T-cell (primary cell): Measurements from ENCODE around the gene HNF1B. TPM values are rescaled to one million over a fixed set of nuclear protein-coding genes. Genes with fewer than 3 reads are reported as not detected.

Experiments used
- ATAC-seq, 4 experiments: fragments of 200-7000 bp in 3 of 4; fragments of 150-1000 bp in 1 of 4; cut with Tn5 transposase; replicated peaks in 1 of 4; 1 replicate in 3 of 4; 2 replicates in 1 of 4; pipeline ENCODE4 v1.10.0; 2021; ENCODE audit warnings: moderate library complexity in 3 of 4, mild to moderate bottlenecking in 2 of 4, moderate number of reproducible peaks in 1 of 4
- CTCF ChIA-PET, 2 donors: fragments of 300-600 bp; sonication (Branson Sonifier 250); formaldehyde crosslinking; loops; one replicate each; lab custom pipeline; 2022; ENCODE audit warnings: antibody characterized with exemption in 2 of 2; lab: Charles Lee
- POLR2A ChIA-PET, 2 donors: fragments of 300-600 bp; sonication (Branson Sonifier 250); formaldehyde crosslinking; loops; one replicate each; lab custom pipeline; 2022; ENCODE audit warnings: antibody characterized with exemption in 2 of 2; lab: Charles Lee
- DNase-seq, 35 experiments: peaks; one replicate each; pipeline versions ENCODE4 v3.0.0 to v3.0.0-alpha.2; 2013 to 2023
- H3K27ac ChIP-seq: one replicate; pipeline ENCODE4 v1.5.1; 2013; ENCODE audit warnings: low read length
- H3K27me3 ChIP-seq, 2 experiments: replicated peaks in 1 of 2; 1 replicate in 1 of 2; 2 replicates in 1 of 2; pipeline versions ENCODE4 v1.6.1 to v1.7.0; 2013; ENCODE audit warnings: low read length in 1 of 2, mixed read lengths in 1 of 2; ENCODE audit not compliant: control insufficient read depth in 2 of 2, insufficient read depth in 2 of 2; ENCODE audit errors: extremely low read depth in 1 of 2
- H3K36me3 ChIP-seq, 2 donors: 1 replicate in 1 of 2; 2 replicates in 1 of 2; pipeline versions ENCODE4 v1.6.1 to v1.7.0; 2013; ENCODE audit warnings: low read length in 1 of 2; ENCODE audit not compliant: control insufficient read depth in 2 of 2, insufficient read depth in 1 of 2; ENCODE audit errors: extremely low read depth in 1 of 2
- H3K4me1 ChIP-seq, 2 experiments: 1 replicate in 1 of 2; 2 replicates in 1 of 2; pipeline versions ENCODE4 v1.6.1 to v1.7.0; 2013; ENCODE audit warnings: low read length in 2 of 2, mixed read lengths in 1 of 2; ENCODE audit not compliant: insufficient read depth in 2 of 2, control insufficient read depth in 1 of 2; ENCODE audit errors: extremely low read depth in 1 of 2
- H3K4me3 ChIP-seq, 2 donors: 1 replicate in 1 of 2; 2 replicates in 1 of 2; pipeline versions ENCODE4 v1.5.1 to v1.7.0; 2013; ENCODE audit warnings: mild to moderate bottlenecking in 2 of 2, low read length in 1 of 2, moderate library complexity in 1 of 2; ENCODE audit not compliant: control insufficient read depth in 1 of 2; ENCODE audit errors: extremely low read depth in 1 of 2
- H3K9me3 ChIP-seq: 2 replicates; pipeline ENCODE4 v1.7.0; 2013
- H3K27ac Mint-ChIP-seq, 2 donors: one replicate each; pipeline ENCODE4 v1.8.0; 2020 to 2021; ENCODE audit warnings: mild to moderate bottlenecking in 2 of 2, mixed read lengths in 2 of 2
- H3K27me3 Mint-ChIP-seq, 2 donors: one replicate each; pipeline ENCODE4 v1.8.0; 2021 to 2022; ENCODE audit warnings: mixed read lengths in 2 of 2
- H3K36me3 Mint-ChIP-seq: one replicate; pipeline ENCODE4 v1.8.0; 2021; ENCODE audit warnings: mixed read lengths
- H3K4me1 Mint-ChIP-seq, 3 donors: one replicate each; pipeline ENCODE4 v1.8.0; 2020 to 2022; ENCODE audit warnings: mixed read lengths in 3 of 3, mild to moderate bottlenecking in 1 of 3
- H3K4me3 Mint-ChIP-seq, 3 donors: one replicate each; pipeline ENCODE4 v1.8.0; 2020 to 2022; ENCODE audit warnings: mild to moderate bottlenecking in 3 of 3, mixed read lengths in 3 of 3, moderate library complexity in 3 of 3
- H3K9me3 Mint-ChIP-seq, 3 donors: one replicate each; pipeline ENCODE4 v1.8.0; 2020 to 2022; ENCODE audit warnings: mixed read lengths in 3 of 3
- WGBS: methylation state at CpG from one replicate; pipeline ENCODE4 v1.1.5; 2013; ENCODE audit warnings: missing lambda C conversion rate; ENCODE audit not compliant: insufficient coverage; 5-methylcytosine and 5-hydroxymethylcytosine counted together
- total RNA-seq, 35 experiments: library from RNA in 6 of 35; stranded (reverse) in 6 of 35; fragments of 120-200 nt in 1 of 35; gene quantifications; one replicate each; pipeline versions ENCODE4 v1.2.1 to v1.2.4 and lab custom pipeline; 2013 to 2026

The HNF1B gene
- total RNA-seq, 5 donors from 2014 or later (not counting 1 experiment from before 2014, with no cell fraction given) = 0.10 to 0.19 (median 0.15) TPM; not detected in 2

- POLR2A ChIA-PET = no interaction called here
- H3K4me3 ChIP-seq = no peak overlapping the region
- Mint-ChIP-seq H3K27ac (no peak overlapping the region), H3K9me3 (no peaks in the 10 kb centered on the region), H3K27me3 (peaks cover 6 to 7% of the 10 kb centered on the region in 2 donors), H3K4me3 (no peak overlapping the region), H3K4me1 (no peaks in the 10 kb centered on the region), H3K36me3 (no peaks in the 10 kb centered on the region)
- H3K36me3 ChIP-seq = no peaks in the 10 kb centered on the region
- H3K27me3 ChIP-seq = peaks cover 0 to 18% of the 10 kb centered on the region in 2 experiments
- peaks cover 0 to 2% of the 10 kb centered on the region in 2 experiments for H3K4me1 ChIP-seq
- H3K9me3 ChIP-seq = no peaks in the 10 kb centered on the region
- DNase-seq = no peak
- 61% methylated on average over 5 of the region's 12 CpGs for WGBS
- CTCF ChIA-PET = interaction anchor here in 1 of 2 donors (0.5 kb wide), 1 partner anchor 11 kb away, joined by 7 read pairs; no protein-coding TSS in a partner anchor
- H3K27ac ChIP-seq = no peak overlapping the region
- no peak for ATAC-seq
Observed at GRCh38 chr17:37726891-37727675, 17.8 kb downstream of the HNF1B start.

GRCh38 chr17:37726248-37726647 is 18.6 kb downstream of the HNF1B start:
- H3K4me1 ChIP-seq = peaks cover 0 to 2% of the 10 kb centered on the region in 2 experiments
- ATAC-seq (no peak), DNase-seq (no peak)
- H3K9me3 Mint-ChIP-seq = no peaks in the 10 kb centered on the region
- no peaks in the 10 kb centered on the region for H3K9me3 ChIP-seq
- WGBS = 69% methylated on average over 2 of the region's 3 CpGs
- H3K27me3 ChIP-seq = peaks cover 0 to 12% of the 10 kb centered on the region in 2 experiments
- POLR2A ChIA-PET = no interaction called here
- H3K4me3 Mint-ChIP-seq = no peak overlapping the region
- H3K36me3 Mint-ChIP-seq = no peaks in the 10 kb centered on the region
- CTCF ChIA-PET = no interaction called here
- H3K36me3 ChIP-seq = no peaks in the 10 kb centered on the region
- H3K27me3 Mint-ChIP-seq = peaks cover 6 to 13% of the 10 kb centered on the region in 2 donors
- H3K27ac ChIP-seq = no peak overlapping the region
- H3K4me3 ChIP-seq = no peak overlapping the region
- H3K27ac Mint-ChIP-seq = no peak overlapping the region
- H3K4me1 Mint-ChIP-seq = no peaks in the 10 kb centered on the region

- no peak overlapping the region for H3K4me3 Mint-ChIP-seq
- no peaks in the 10 kb centered on the region for H3K36me3 Mint-ChIP-seq
- H3K27me3 Mint-ChIP-seq = peaks cover 3 to 9% of the 10 kb centered on the region in 2 donors
- CTCF ChIA-PET = no interaction called here
- DNase-seq (no peak), ATAC-seq (no peak)
- no peaks in the 10 kb centered on the region for H3K4me1 Mint-ChIP-seq
- H3K27ac Mint-ChIP-seq = no peak overlapping the region
- peaks cover 0 to 2% of the 10 kb centered on the region in 2 experiments for H3K4me1 ChIP-seq
- H3K27me3 ChIP-seq = peaks cover 0 to 12% of the 10 kb centered on the region in 2 experiments
- no peak overlapping the region for H3K27ac ChIP-seq
- H3K9me3 ChIP-seq = no peaks in the 10 kb centered on the region
- no peaks in the 10 kb centered on the region for H3K9me3 Mint-ChIP-seq
- WGBS = 60% methylated on average over 1 of the region's 4 CpGs
- no peaks in the 10 kb centered on the region for H3K36me3 ChIP-seq
- POLR2A ChIA-PET = no interaction called here
- H3K4me3 ChIP-seq = no peak overlapping the region
Observed at GRCh38 chr17:37725601-37726146, 19.2 kb downstream of the HNF1B start.

- no peak overlapping the region for H3K27ac Mint-ChIP-seq
- H3K4me1 ChIP-seq = peaks cover 0 to 2% of the 10 kb centered on the region in 2 experiments
- H3K27me3 ChIP-seq = peaks cover 0 to 8% of the 10 kb centered on the region in 2 experiments
- H3K9me3 ChIP-seq = no peaks in the 10 kb centered on the region
- H3K27me3 Mint-ChIP-seq = peaks cover 3 to 7% of the 10 kb centered on the region in 2 donors
- WGBS = 82% methylated on average over 5 of the region's 5 CpGs
- no peak overlapping the region for H3K27ac ChIP-seq
- H3K4me3 ChIP-seq = no peak overlapping the region
- H3K36me3 Mint-ChIP-seq = no peaks in the 10 kb centered on the region
- no peak overlapping the region for H3K4me3 Mint-ChIP-seq
- H3K36me3 ChIP-seq = no peaks in the 10 kb centered on the region
- no peaks in the 10 kb centered on the region for H3K4me1 Mint-ChIP-seq
- ChIA-PET CTCF (no interaction called here), POLR2A (interaction anchor here in 1 of 2 donors (0.6 kb wide), 1 partner anchor 91 kb away, joined by 4 read pairs; no protein-coding TSS in a partner anchor)
- ATAC-seq (no peak), DNase-seq (no peak)
- H3K9me3 Mint-ChIP-seq = no peaks in the 10 kb centered on the region
Observed at GRCh38 chr17:37725021-37725595, 19.8 kb downstream of the HNF1B start.

- POLR2A ChIA-PET = no interaction called here
- no peaks in the 10 kb centered on the region for H3K9me3 ChIP-seq
- no peaks in the 10 kb centered on the region for H3K36me3 ChIP-seq
- Mint-ChIP-seq H3K4me3 (no peak overlapping the region), H3K27me3 (peaks cover 3 to 18% of the 10 kb centered on the region in 2 donors), H3K9me3 (no peaks in the 10 kb centered on the region), H3K36me3 (no peaks in the 10 kb centered on the region), H3K4me1 (peaks cover 2 to 14% (median 4%) of the 10 kb centered on the region in 3 donors), H3K27ac (no peak overlapping the region)
- no peak for DNase-seq
- no peak overlapping the region for H3K4me3 ChIP-seq
- no CpG with 5 or more reads among the region's 4 CpGs for WGBS
- CTCF ChIA-PET = no interaction called here
- H3K27ac ChIP-seq = no peak overlapping the region
- no peak for ATAC-seq
- peaks cover 0 to 2% of the 10 kb centered on the region in 2 experiments for H3K4me1 ChIP-seq
- H3K27me3 ChIP-seq = peaks cover 0 to 15% of the 10 kb centered on the region in 2 experiments
Observed at GRCh38 chr17:37720989-37721388, 23.9 kb downstream of the HNF1B start.

- Mint-ChIP-seq H3K36me3 (no peaks in the 10 kb centered on the region), H3K4me3 (no peak overlapping the region), H3K27me3 (peaks cover 6 to 24% of the 10 kb centered on the region in 2 donors), H3K27ac (no peak overlapping the region), H3K9me3 (no peaks in the 10 kb centered on the region), H3K4me1 (peaks cover 2 to 14% (median 4%) of the 10 kb centered on the region in 3 donors)
- H3K36me3 ChIP-seq = no peaks in the 10 kb centered on the region
- peaks cover 0 to 2% of the 10 kb centered on the region in 2 experiments for H3K4me1 ChIP-seq
- H3K4me3 ChIP-seq = no peak overlapping the region
- ChIA-PET POLR2A (no interaction called here), CTCF (no interaction called here)
- 90% methylated on average over 2 of the region's 4 CpGs for WGBS
- H3K9me3 ChIP-seq = no peaks in the 10 kb centered on the region
- H3K27me3 ChIP-seq = peaks cover 0 to 13% of the 10 kb centered on the region in 2 experiments
- ATAC-seq = no peak
- no peak overlapping the region for H3K27ac ChIP-seq
- no peak for DNase-seq
Observed at GRCh38 chr17:37719866-37720265, 25.0 kb downstream of the HNF1B start.
